ENCODE results near the gene ACSM5.
"Not testable (repeated sequence)": the region's sequence is repeated elsewhere in the genome, so short reads cannot be mapped to it uniquely, and the experiment has no call there.

The ACSM5 gene

GRCh38 chr16:20397468-20398074 lies 11.8 kb upstream of the ACSM5 start:
- no peak overlapping the region for H3K27ac ChIP-seq
- no peak overlapping the region for H3K4me3 ChIP-seq

DNA sequence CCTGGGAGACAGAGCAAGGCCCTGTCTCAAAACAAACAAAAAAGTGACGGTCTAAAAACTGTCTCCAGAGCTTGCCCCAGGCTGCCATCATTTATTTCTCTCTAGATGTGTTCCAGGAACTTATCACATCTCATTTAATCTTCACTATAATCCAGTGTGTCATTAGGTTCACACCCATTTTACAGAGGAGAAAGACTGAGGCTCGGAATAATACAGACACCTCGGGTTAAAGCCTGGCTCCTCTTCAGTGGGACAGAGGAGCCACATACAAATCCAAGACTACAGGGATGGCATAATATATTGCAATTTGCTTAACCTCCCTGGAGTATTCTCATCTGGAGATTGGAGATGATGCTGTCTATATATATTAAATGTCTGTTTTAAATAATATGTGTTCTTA lies 10.7 kb upstream of the ACSM5 start:
- Histone ChIP-seq H3K27ac (no peak overlapping the region), H3K4me3 (no peak overlapping the region)

GRCh38 chr16:20399185-20399584 lies 10.1 kb upstream of the ACSM5 start:
- H3K4me3 ChIP-seq, result no peak overlapping the region

GRCh38 chr16:20401066-20401465 lies 8.3 kb upstream of the ACSM5 start:
- H3K4me3 ChIP-seq, result no peak overlapping the region
- H3K27ac ChIP-seq, result no peak overlapping the region

More at GRCh38 chr16:20399185-20399584, 10.1 kb upstream of the ACSM5 start:
- no peak overlapping the region for H3K27ac ChIP-seq

GRCh38 chr16:20401475-20402016 lies 7.8 kb upstream of the ACSM5 start:
- no peak overlapping the region for H3K27ac ChIP-seq
- H3K4me3 ChIP-seq, result no peak overlapping the region

GRCh38 chr16:20402651-20403050 lies 6.7 kb upstream of the ACSM5 start:
- H3K4me3 ChIP-seq, result no peak overlapping the region
- H3K27ac ChIP-seq, result no peak overlapping the region

DNA sequence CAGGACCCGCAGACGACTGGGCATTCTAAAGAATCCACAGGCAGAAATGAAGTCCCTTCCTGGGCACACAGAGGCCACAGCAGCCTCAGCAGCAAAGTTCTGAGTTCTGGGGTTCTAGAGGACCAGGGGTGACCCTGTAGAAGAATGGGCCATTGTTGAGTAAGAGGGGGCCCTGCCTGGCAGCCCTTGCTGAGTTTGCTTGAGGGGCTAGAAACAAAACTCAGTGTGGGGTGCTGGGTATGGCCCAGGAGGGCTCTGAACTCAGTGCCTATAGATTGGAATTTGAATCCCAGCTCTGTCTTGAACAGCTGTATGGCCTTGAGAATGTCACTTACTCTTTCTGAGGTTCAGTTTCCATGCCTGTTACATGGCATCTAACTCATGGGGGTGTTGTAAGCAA lies 4.7 kb upstream of the ACSM5 start, which contains the start of gene PDILT:
PDILT (minus strand) TSS at position 101 of the 400 bp plus-strand sequence. CDS start 5,437 bp downstream, outside the sequence.
- no peak within 1 kb of the TSS for H3K27ac ChIP-seq

DNA sequence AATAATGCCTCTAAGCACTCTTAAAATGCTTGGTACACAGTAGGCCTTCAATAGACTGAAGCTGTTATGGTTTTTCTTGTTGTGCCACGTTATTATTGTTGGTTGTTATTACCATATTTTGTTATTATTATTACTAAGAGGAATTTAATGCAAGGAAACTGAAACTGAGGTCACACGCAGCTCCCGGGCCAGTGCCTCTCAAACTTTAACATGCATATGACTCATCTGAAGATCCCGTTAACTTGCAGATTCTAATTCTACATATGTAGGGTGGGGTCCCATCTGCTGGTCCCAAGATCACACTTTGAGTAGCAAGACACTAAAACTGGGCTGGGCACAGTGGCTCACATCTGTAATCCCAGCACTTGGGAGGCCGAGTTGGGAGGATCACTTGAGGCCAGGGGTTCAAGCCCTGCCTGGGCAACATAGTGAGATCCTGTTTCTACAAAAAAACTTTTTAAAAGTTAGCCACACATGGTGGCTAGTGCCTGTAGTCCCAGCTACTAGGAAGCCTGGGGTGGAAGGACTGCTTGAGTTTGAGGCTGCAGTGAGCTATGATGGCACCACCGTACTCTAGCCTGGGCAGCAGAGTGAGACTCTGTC lies 888 bp downstream of the ACSM5 start:
- Histone ChIP-seq H3K27ac (peak overlapping the region in 7 of 21 experiments; percentile 3 to 59 (median 33)), H3K4me3 (no peak overlapping the region)

More for the DNA sequence above, 4.7 kb upstream of the ACSM5 start, which contains the start of gene PDILT:
- H3K4me3 ChIP-seq, result no peak within 1 kb of the TSS

- no peak overlapping the region for H3K27ac ChIP-seq
- H3K4me3 ChIP-seq, result no peak overlapping the region
Measured at GRCh38 chr16:20411055-20411454, 1.7 kb downstream of the ACSM5 start.

DNA sequence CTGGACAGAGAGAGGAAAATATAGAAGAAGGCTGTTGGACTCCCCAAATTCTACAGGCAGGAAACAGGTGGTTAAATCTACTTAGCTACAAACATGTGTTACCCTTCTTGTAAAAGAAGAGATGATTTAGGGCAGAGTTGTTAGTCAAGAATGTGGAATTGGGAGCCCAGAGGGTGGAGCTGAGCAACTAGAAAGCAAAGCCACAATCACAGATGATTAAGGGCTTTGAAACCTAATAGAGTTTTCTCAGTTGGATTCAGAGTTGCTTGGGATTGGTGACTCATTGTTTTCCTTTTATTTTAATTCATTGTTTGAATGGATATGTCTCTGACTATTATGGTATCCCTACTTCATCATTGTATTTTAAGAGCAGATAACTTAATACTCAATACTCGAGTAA lies 6.2 kb downstream of the ACSM5 start:
- no peak overlapping the region for H3K4me3 ChIP-seq
- no peak overlapping the region for H3K27ac ChIP-seq

DNA sequence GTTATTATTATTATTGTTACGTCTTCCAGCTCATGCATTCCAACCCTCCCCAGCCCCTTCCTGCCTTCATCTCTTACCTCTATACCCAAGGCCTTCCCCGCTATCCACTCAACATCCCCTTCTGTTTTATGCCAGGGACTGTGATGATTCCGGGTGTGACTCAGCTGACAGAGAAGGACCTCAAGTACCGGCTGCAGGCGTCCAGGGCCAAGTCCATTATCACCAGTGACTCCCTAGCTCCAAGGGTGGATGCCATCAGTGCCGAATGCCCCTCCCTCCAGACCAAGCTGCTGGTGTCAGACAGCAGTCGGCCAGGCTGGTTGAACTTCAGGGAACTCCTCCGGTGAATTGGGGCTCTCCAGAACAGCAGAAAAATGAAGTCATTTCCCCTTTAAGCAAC lies 9.8 kb downstream of the ACSM5 start:
- H3K27ac ChIP-seq, result not testable (repeated sequence)

DNA sequence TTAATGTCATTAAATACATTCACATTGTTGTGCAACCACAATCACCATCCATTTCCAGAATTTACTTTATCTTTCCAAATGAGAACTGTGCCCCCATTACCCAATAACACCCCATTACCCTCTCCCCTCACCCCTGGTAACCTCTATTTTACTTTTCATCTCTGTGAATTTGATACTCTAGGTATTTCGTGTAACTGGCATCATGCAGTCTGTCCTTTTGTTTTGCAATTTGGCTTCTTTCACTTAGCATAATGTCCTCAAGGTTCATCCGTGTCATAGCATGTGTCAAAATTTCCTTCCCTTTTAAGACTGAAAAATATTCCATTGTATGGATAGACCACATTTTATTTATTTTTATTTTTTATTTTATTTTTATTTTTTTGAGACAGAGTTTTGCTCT lies 12.4 kb downstream of the ACSM5 start:
- H3K27ac ChIP-seq, H3K4me3 ChIP-seq: not testable (repeated sequence)

More for the DNA sequence above, 9.8 kb downstream of the ACSM5 start:
- not testable (repeated sequence) for H3K4me3 ChIP-seq

DNA sequence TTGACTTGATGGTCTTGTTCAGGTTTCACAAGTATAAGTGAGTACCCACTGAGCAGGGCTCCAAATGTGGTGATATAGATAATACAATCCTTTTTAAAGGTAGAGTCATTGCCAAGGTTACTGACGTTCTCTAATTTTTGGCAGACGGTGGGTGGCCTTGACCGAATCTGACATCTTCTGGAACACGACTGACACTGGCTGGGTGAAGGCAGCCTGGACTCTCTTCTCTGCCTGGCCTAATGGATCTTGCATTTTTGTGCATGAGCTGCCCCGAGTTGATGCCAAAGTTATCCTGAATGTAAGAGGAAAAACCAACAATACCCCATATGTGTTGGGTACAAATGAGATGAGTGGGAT lies 14.4 kb downstream of the ACSM5 start:
- H3K27ac ChIP-seq, H3K4me3 ChIP-seq: not testable (repeated sequence)

DNA sequence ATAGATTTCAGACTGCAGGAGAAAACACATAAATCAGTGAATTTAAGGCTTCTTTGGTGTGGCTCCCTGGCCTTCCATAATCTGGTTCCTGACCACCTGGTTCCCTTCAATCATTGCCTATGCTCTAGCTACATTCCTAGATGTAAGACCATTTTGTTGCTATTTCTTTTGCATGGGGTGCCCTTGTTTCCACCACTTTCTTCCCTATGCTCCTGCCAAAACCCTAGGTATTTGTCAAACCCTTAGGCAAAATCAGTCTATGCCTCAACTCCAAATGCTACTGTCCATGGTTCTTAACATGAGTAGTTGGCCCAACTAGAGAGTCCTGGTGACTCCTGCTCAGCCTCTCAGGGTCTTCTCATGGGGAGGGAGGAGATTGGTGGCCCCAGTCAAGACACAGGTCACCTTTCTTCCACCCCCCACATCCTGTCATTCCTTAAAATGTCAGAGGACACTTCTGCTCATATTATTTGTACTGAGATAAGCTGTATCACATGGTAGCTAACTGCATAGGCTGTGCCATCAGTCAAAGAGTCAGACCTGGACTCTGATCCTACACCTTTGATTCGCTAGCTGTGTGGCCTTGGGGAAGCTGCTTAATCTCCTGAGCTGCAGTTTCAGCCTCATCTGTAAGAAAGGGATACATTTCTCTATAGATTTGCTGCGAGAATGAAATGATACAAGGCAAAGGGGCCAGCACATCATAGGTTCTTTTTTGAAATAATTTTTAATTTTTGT lies 15.0 kb downstream of the ACSM5 start:
- Histone ChIP-seq H3K4me3 (no peak overlapping the region), H3K27ac (no peak overlapping the region)

DNA sequence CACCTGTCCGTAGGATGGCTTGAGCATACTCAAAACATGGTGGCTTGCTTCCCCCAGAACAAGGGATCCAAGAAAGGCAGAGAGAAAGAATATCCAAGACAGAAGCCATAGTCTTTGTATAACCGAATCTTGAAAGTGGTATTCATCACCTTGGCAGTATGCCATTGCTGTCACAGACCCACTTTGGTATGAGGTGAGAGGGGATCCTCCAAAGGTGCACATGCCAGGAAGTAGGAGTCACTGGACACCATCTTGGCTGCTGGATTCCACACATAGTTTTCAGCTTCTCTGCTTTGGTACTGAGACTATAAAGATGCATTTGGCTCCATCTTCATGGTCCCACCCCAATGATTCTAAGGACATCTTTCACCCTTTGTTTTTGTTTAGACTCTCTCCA lies 18.1 kb downstream of the ACSM5 start:
- not testable (repeated sequence) for H3K27ac ChIP-seq, H3K4me3 ChIP-seq

GRCh38 chr16:20429499-20429898 lies 20.2 kb downstream of the ACSM5 start:
- H3K4me3 ChIP-seq, H3K27ac ChIP-seq: not testable (repeated sequence)

DNA sequence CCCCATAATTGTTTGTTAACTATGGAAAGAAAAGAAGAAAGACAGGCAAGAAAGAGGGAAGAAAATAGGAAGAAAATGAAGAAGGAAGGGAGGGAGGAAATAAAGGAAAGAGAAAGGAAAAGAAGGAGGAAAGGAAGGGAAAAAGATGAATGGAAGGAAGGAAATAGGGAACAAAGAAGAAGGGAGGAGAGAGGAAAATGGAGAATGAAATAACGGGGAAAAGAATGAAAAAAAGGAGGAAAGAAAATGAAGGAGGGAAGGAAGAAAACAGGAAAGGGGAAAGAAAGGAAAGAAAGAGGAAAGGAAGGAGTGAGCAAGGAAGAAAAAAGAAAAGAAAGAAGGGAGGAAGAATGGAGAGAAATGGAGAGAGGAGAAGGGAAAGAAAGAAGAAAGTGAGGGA lies 21.1 kb downstream of the ACSM5 start:
- not testable (repeated sequence) for H3K27ac ChIP-seq

DNA sequence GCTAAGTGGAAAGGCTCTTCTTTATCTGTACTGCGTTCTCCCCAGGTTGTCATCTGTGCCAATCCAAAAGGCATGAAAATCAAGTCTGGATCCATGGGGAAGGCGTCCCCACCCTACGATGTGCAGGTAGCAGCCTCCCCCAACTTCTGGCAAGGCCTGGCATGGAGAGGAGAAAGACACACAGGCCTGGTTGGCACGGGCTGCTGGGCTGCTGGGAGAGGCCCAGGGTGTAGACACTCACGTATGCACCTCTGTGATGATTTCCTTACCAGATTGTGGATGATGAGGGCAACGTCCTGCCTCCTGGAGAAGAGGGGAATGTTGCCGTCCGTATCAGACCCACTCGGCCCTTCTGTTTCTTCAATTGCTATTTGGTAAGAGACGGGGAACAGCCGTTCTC lies 21.6 kb downstream of the ACSM5 start:
- Histone ChIP-seq H3K27ac (no peak overlapping the region), H3K4me3 (no peak overlapping the region)

More for the DNA sequence above, 21.1 kb downstream of the ACSM5 start:
- H3K4me3 ChIP-seq, result not testable (repeated sequence)

DNA sequence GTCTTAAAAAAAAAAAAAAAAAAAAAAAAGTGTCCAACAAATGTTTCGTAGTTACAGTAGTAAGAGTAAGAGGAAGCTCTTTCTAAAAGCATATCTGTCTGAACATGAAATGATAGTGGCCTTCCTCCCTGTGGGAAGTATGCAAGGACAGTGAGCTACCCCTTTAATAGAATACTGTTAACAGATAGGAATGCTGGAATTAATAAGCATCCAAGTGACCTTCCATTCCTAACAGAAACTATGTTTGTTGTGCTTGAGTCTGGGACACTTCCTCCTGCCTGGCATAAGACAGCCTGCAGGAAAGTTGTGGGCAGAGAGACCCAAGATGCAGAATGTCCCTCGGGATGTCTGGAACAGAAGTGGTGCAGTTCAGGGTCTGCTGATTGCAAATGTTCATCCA lies 29.6 kb downstream of the ACSM5 start:
- not testable (repeated sequence) for H3K4me3 ChIP-seq, H3K27ac ChIP-seq

GRCh38 chr16:20439820-20440231 lies 30.5 kb downstream of the ACSM5 start:
- not testable (repeated sequence) for H3K27ac ChIP-seq, H3K4me3 ChIP-seq

DNA sequence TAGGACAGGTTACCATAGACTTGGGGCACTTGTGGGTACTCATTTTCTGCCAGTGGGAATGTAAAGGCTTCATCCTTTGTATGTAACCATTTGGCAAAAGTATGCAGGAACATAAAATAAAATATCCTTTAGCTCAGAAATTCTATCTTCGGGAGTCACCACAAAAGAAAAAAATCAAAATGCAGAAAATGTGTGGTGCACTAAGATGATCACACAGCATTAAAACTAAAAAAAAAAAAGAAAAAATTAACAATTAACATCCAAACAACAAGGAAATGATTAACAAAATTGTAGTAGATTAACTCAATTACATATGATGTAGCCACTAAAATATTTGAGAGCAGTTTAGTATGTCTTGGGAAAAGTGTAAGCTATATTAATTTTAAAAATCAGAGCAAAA lies 31.4 kb downstream of the ACSM5 start:
- H3K4me3 ChIP-seq, H3K27ac ChIP-seq: not testable (repeated sequence)

Measured in skin epidermis (tissue), 12 donors.